ENCODE results near the gene LRMDA. TPM values are rescaled to one million over a fixed set of nuclear protein-coding genes. Genes with fewer than 3 reads are reported as not detected.

LRMDA gene
- total RNA-seq, 4 donors from 2014 or later = 0.76 to 6.4 (median 1.3) TPM

DNA sequence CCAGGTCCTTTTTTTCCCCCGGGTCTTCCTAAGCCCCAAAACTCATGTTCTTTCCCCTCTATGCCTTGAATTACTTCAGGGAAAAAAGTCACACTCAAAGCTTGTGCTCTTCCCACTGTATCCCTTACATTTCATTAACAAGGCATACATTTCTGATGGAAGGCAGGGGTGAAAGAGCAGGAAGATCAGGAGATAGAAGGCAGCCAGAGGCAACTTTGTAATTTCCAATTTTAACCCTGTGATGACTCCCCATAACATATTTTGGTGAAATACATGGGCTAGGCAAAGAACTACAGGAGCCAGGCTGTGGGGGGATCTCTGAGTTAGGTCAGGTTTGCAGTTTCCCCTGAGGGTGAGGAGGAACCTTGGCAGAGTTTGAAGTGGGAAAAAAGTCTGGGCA is 635.0 kb downstream of the LRMDA start:
- DNase-seq (ENCODE audit: low spot score in 2 of 2) = no peak
- H3K4me3 ChIP-seq (ENCODE audit: low read depth, poor library complexity, severe bottlenecking) = no peak overlapping the region
- TF ChIP-seq POLR2A (IDR thresholded peaks at IDR 0.05) = no peak
- TF ChIP-seq, protein P1, sequence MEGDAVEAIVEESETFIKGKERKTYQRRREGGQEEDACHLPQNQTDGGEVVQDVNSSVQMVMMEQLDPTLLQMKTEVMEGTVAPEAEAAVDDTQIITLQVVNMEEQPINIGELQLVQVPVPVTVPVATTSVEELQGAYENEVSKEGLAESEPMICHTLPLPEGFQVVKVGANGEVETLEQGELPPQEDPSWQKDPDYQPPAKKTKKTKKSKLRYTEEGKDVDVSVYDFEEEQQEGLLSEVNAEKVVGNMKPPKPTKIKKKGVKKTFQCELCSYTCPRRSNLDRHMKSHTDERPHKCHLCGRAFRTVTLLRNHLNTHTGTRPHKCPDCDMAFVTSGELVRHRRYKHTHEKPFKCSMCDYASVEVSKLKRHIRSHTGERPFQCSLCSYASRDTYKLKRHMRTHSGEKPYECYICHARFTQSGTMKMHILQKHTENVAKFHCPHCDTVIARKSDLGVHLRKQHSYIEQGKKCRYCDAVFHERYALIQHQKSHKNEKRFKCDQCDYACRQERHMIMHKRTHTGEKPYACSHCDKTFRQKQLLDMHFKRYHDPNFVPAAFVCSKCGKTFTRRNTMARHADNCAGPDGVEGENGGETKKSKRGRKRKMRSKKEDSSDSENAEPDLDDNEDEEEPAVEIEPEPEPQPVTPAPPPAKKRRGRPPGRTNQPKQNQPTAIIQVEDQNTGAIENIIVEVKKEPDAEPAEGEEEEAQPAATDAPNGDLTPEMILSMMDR (IDR thresholded peaks at IDR 0.05) = no peak
- WGBS, 2 donors = 62 to 75% methylated on average over 1 of the region's 1 CpG
- intact Hi-C loops (cut with DNase I; ENCODE audit: low total_unique reads) = no loop called here

DNA sequence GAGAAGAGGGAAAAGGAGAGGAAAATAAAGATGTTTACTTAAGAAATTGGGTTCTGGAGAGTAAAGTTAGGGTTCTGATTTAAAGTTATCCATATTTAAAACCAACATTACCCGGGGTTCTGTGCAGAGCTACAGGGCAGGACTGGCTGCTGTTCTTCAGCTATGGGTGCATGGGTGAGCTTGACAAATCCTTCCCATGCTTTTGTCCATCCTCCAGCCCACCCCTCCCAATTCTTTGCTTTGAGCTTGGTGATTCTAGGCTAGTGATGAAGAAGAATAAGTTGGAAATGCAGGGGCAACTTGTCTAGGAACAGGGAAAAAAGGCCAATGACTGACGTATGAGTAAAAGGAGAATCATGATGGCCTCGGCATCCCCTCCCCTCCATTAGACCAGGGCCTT is 636.0 kb downstream of the LRMDA start:
- no peak overlapping the region for H3K4me3 ChIP-seq (ENCODE audit: low read depth, poor library complexity, severe bottlenecking)
- 98% methylated on average over 3 of the region's 3 CpGs for WGBS, 2 donors
- DNase-seq (ENCODE audit: low spot score in 2 of 2) = no peak
- TF ChIP-seq, protein P1 (IDR thresholded peaks at IDR 0.05) = no peak
- TF ChIP-seq POLR2A (IDR thresholded peaks at IDR 0.05) = no peak
- intact Hi-C loops (cut with DNase I; ENCODE audit: low total_unique reads) = no loop called here

DNA sequence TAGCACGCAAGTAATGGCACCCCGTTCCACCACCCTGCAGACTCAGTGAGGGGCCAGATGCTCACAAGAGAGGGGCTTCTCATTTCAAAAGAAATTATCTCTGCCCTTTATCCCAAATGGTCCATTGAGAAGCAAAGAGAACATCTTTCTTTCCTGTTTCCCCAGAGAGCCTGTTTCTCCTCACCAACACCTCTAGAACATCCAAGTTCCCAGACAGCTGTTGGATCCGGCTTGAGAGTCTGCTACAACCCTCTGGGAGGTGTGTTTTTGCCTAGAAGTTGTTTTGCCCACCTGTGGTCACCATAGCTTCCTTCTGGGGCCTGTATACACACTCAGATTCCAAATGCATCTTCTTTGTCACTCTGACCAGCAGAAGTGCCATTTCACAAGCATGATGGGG is 637.4 kb downstream of the LRMDA start:
- WGBS, 2 donors = 83 to 87% methylated on average over 3 of the region's 3 CpGs
- intact Hi-C loops (cut with DNase I; ENCODE audit: low total_unique reads) = no loop called here
- DNase-seq (ENCODE audit: low spot score in 2 of 2) = no peak
- no peak overlapping the region for H3K4me3 ChIP-seq (ENCODE audit: low read depth, poor library complexity, severe bottlenecking)
- TF ChIP-seq, protein P1 (IDR thresholded peaks at IDR 0.05) = no peak
- no peak for TF ChIP-seq POLR2A (IDR thresholded peaks at IDR 0.05)

DNA sequence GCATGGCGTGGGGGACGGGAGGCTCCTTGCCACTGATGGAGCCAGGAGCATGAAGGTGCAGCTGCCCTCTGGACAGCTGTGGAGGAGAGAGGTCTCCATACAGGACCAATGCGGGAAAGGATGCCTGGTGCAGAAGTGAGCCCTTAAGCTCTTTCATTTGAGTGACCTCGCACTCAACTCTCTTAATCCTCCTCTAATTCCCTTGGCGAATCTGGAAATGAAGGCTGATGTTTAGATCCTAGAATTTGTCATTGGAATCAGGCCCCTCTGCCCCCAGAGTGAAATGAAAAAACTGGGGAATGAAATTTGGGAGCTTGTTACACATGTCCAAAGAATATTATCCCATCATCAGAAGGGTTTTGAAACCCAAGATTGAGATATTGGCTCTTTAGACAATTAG is 639.5 kb downstream of the LRMDA start:
- no peak for DNase-seq (ENCODE audit: low spot score in 2 of 2)
- WGBS, 2 donors = 83 to 87% methylated on average over 5 of the region's 5 CpGs
- intact Hi-C loops (cut with DNase I; ENCODE audit: low total_unique reads) = no loop called here
- TF ChIP-seq, protein P1 (IDR thresholded peaks at IDR 0.05) = no peak
- no peak for TF ChIP-seq POLR2A (IDR thresholded peaks at IDR 0.05)
- no peak overlapping the region for H3K4me3 ChIP-seq (ENCODE audit: low read depth, poor library complexity, severe bottlenecking)

DNA sequence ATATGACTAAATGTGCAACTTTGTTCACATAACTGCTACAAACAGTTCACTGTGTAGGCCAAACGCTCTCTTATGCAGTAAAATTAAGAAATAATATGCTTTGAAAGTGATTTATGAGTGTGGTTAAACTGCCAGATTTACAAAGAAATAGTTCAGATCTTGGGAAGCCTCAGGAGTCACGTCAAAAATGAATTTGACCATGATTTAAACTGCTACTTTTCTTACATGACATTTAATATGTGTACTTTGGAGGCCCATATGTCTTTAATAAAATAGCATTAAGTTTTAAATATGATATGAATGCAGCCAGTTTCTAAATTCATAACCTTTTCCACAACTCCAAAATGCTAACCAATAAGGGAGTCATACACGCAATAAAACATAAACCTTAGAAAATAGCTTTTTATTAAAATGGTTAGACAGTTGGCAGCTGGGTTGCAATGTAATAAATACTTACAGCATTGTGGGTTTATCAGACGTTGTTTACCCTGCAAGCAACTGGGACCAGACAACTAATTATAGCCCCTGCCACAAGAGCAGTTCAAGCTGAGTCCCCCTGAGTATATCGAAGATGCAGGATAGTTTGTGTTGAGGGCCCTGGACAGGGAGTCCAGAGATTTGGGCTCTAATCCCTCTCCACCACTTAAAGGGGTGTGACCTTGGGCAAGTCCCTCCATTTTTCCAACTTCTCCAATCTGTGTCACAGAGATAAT is 640.4 kb downstream of the LRMDA start:
- intact Hi-C loops (cut with DNase I; ENCODE audit: low total_unique reads) = no loop called here
- no peak overlapping the region for H3K4me3 ChIP-seq (ENCODE audit: low read depth, poor library complexity, severe bottlenecking)
- WGBS, 2 donors = 37 to 49% methylated on average over 5 of the region's 5 CpGs
- no peak for TF ChIP-seq POLR2A (IDR thresholded peaks at IDR 0.05)
- TF ChIP-seq, protein P1 (IDR thresholded peaks at IDR 0.05) = no peak
- no peak for DNase-seq (ENCODE audit: low spot score in 2 of 2)

DNA sequence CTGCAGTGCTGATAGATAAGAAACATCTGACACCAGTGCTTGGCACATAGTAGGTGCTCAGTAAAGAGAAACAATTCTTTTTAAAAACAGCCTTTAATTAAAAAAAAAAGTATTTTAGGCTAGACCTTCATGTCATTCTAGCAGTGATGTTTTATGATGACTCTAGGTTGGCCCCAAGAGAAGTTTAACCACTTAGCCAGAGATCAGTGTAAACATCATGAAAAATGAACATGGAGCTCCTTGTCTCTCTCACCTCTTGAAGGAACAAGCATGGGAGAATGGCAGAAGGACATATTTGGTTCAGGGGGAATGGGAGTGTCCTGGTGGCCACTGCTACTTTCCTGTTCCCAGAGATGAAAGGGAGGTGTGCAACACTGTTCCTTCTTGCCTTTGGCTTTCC is 641.0 kb downstream of the LRMDA start:
- no peak for DNase-seq (ENCODE audit: low spot score in 2 of 2)
- H3K4me3 ChIP-seq (ENCODE audit: low read depth, poor library complexity, severe bottlenecking) = no peak overlapping the region
- intact Hi-C loops (cut with DNase I; ENCODE audit: low total_unique reads) = no loop called here
- TF ChIP-seq, protein P1 (IDR thresholded peaks at IDR 0.05) = no peak
- TF ChIP-seq POLR2A (IDR thresholded peaks at IDR 0.05) = no peak
